Suprapubic skin (tissue), 3 donors: ENCODE data around the gene PARPBP.

Experiments
- CTCF ChIP-seq, 2 donors: fragments of 200-600 bp in 1 of 2; fragments of 450-650 bp in 1 of 2; sonication (generic) in 1 of 2; IDR thresholded peaks; one replicate each; pipeline ENCODE4 v1.5.1; 2016 to 2019; ENCODE audit warnings: antibody characterized with exemption in 2 of 2, mild to moderate bottlenecking in 1 of 2, moderate library complexity in 1 of 2
- EP300 ChIP-seq: sonication (generic); formaldehyde crosslinking; IDR thresholded peaks from one replicate; pipeline ENCODE4 v1.6.1; 2017; ENCODE audit warnings: antibody characterized with exemption
- POLR2A ChIP-seq, 2 donors: fragments of 450-650 bp; IDR thresholded peaks; one replicate each; pipeline ENCODE4 v1.6.1; 2017; ENCODE audit warnings: antibody characterized with exemption in 2 of 2, mild to moderate bottlenecking in 2 of 2, moderate library complexity in 2 of 2

DNA sequence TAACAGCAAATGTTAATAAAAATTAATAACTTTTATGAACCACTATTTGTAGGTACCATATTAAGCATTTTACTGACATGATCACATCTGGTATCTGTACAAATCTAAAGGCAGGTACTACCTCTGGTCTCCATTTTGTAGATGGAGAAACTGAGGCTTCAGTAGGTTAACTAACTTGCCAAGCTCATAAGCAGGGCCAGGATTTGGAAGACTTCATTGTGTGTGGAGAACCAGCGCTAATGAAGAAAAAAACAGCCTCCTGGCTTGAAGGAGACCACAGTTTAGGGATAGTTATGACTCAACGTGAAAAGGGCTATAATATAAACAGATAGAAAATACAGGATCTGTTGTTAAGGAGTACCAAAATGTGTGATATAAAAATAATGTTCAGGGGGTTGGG is 1.1 kb upstream of the PARPBP start:
- TF ChIP-seq POLR2A (IDR thresholded peaks at IDR 0.05) (no peak), EP300 (no peak), CTCF (IDR thresholded peaks at IDR 0.05) (no peak)
